G401.6 (cell line): Measurements from ENCODE around the gene KLRG1.
A peak's percentile ranks its signal among the peaks of the same experiment; 100 is the strongest.

Experiments used
- FAIRE-seq: peaks from 2 replicates; lab custom pipeline; 2012; peaks lifted over from hg19 to GRCh38; lab: Jason Lieb, UNC

The KLRG1 gene

DNA sequence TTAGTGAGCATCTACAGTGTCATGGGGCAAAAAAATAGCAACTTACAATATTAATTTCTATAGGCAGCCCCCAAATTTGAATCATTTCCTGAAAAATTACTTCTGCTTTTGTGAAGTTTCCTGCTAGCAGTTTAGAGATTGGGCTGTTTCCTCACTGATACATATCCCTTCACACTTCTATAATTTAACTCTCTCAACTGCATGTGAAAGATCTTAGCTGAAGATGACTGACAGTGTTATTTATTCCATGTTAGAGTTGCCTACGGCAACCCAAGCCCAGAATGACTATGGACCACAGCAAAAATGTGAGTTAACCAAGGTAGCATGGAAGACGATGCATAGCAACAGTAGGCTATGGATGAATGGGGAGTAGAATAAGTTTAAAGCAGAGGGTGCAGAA lies at the start of gene KLRG1:
KLRG1 (plus strand) TSS at position 134 of the 400 bp plus-strand sequence; CDS start at position 224, 90 bp downstream.
- no peak for FAIRE-seq

DNA sequence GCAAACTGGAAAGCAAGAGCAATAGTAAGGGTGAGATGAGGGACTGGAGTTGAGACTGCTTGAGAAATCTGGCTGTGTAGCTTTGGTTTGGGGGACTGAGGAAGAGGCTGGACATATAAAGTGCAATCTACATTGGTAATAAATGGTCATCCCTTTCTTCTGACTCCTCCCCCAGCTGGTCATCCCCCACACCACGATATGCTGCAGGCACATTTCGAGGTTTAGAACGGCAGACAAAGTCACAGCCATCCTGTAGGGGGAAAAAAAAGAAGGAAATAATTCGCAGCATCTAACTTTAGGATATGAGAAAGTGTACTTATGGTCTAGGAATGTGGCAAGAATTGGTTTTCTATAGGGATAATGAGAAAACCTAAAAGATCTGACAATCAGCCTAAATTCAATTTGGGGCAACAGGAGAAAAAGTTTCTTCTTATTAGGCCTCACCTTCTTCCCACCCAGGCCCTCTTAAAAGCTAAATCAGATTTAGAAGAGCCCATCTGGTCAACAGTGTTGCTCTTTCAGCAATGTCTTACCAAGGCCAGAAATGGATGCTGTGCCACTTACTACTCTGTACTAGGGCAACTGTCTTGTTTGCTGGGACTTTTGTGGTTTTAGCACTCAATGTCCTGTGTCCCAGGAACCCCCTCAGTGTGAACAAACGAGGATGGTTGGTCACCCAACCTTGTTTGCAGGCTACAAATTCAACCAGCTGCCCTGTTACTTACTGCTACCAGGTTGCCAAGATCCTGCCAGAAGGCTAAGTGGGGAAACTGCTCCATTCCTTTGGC lies 47.5 kb upstream of the KLRG1 start:
- FAIRE-seq, result no peak

DNA sequence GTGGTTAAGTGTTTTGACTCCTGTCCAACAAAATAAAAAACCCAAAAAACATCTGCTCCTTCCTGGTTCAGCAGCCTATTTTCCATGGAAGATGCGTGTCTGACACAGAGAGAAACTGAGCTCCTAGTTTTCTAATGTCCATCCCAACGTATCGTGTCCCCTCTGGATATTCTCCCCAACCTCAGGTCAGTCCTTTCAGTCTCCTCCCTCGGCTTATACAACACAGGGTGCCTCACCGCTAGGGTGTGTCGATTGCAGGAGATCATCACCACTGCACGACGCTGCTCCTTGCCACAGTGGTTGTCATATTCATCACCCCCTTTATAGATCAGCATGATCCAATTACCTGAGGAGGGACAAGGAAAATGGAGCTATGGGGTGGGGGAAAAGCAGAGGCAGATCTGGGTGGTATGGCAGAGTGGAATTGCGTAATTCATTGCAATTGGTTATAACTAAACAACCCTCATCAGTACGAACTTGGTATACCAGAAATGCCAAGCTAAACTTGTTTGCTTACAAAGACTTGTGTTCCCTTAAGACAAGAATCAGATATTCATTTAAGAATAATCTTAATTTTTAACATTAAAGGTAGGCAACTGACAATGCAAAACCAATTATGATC lies 45.7 kb upstream of the KLRG1 start:
- no peak for FAIRE-seq

DNA sequence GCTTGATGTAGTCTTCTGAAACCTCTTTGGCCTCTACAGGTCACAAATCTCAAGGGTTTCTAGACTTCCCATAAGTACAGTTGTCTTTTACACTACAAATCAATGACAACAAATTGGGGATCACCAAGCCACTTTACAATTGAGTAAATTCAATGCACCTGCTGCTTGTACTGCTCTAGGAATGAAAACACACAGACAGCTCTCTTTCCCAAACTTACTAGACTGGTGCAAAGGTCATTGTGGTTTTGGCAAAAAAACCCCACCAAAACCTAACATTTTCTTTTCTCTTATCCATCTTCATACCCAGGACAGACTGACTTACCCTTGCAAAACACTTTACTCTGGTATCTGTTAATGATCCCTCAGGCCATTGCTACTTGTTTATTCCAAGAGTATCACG lies 42.6 kb upstream of the KLRG1 start:
- FAIRE-seq, result no peak

DNA sequence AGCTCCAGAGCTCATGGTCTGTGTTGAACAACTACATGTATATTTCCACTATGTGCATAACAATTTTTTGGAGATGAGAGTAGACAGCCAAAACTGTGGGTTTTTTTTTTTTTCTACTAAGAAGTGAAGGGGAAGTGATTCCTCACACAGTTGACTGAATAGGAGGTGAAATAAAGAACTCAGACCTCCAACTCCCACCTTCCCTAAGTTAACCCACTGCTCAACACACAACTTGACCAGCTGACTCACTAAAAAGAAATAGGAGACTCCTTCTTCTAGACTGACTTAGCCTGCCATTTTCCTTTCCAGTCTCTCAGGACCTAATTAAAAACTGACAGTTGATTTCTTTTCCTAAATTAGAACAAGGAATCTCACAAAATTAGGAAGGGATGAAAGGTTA lies 41.6 kb upstream of the KLRG1 start:
- FAIRE-seq, result no peak

DNA sequence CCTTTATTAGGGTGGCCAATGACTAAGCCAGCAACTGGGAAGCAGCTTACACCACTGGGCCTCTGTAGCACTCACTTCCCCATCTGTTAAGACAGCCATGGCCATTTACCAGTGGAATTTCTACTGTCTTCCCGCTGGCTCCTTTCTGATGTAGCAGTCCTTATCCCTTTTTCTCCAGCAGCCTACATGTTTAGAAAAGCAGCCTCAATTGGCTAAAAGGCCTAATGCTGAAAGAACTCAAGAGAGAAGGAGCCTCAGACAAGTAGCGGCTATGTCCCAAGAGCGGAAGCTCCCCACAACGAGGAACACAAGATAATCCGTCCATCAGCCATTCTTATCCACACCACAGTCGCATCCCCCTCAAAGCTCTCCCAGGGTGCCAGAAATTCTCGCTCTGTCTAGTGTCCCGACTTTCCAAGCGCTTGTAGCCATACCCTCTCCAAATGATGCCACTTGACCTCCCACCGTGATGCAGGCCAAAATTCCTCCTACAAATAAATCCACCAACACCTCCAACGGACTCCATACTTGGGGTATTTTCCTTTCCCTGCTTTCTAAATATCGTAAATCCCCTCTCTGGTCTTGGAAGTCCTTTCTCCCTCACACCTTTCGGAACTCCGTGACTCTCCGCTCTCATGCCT lies 40.5 kb upstream of the KLRG1 start:
- no peak for FAIRE-seq

DNA sequence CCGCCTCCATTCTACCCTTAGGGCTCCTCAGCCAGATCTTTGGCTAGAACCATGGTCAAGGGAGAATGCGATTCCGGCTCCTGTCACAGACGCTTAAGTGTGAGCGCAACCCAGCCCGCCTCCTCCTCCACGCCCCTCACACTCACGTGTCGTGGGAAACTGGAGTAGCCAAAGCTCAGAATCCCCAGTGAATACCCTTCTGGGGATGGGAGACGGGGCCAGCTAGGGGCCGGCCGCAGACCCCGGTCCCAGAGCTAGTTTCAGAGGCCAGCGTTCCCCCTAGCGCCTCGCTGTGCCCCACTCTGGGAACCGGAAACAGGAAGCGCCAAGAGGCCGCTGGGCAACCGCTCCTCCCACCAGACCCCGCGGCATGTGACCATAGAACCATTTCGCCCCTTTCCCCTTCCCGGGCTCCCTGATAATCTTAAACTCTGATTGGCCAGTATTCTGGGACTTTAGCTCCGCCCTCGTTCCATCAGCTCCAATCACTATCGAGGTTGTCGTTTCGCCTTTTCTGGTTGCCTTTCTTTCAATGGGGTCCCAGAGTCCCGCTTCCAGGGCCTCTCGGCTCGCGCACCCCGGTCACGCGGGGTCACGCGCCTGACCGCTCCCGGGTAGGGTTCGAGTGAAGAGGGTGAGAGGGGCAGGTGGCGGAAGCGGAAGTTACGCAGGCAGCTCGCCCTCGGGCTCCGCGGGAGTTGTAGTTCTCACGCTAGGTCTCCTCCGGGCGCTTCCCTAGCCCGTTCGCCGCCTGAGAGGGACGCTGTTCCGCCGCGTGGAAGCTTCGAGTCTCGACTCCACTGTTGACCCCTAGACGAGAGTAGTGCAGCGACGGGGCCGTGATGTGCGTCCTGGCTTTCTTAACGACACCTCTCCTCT lies 39.8 kb upstream of the KLRG1 start, which contains the start of gene M6PR:
M6PR (minus strand) TSS at position 304 of the 879 bp plus-strand sequence. CDS start 3,241 bp downstream, outside the sequence.
- peak; percentile 99 for FAIRE-seq

DNA sequence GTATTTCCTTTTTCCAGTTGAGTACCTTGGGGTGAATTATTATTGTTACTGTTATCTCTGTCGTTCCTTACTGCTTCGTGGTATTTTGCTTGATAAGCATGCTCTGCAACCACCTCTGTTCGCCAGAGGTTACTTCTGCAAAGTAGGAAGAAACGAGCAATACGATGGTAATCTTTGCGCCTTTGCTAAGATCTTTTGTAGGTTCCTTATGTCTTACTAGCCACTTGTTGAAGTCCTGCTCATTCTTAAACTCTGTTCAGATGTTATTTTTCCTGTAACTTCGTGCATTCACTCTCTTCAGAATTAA lies 39.2 kb upstream of the KLRG1 start:
- FAIRE-seq, result no peak

DNA sequence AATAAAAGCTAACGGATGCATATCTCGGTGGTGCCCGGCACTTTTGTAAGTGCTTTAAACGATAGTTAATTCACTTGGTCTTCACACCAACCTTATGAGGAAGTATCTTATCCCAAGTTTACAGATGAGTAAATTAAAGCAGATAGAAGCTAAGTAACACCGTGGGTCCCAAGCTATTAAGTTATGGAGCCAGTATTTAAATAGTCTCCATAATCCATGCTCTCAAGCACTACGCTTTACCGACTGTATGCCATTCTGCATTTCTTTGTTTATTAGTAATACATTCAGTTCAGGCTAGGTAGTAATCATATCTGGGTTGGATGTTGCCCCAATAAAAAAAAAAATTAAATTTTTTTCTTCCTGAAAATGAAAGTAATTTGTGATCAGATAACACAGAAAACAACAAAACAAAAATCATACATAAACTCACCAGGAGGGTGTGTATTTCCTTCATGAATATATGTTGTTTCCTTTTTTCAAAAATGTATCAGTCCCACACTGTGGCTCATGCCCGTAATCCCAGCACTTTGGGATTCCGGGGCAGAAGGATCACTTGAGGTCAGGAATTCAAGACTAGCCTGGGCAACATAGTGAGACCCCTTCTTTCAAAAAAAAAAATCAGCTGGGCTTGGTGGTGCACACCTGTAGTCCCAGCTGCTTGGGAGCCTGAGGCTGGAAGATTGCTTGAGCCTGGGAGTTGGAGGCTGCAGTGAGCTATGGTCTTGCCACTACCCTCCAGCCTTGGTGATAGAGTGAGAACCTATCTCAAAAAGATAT lies 38.5 kb upstream of the KLRG1 start:
- no peak for FAIRE-seq

DNA sequence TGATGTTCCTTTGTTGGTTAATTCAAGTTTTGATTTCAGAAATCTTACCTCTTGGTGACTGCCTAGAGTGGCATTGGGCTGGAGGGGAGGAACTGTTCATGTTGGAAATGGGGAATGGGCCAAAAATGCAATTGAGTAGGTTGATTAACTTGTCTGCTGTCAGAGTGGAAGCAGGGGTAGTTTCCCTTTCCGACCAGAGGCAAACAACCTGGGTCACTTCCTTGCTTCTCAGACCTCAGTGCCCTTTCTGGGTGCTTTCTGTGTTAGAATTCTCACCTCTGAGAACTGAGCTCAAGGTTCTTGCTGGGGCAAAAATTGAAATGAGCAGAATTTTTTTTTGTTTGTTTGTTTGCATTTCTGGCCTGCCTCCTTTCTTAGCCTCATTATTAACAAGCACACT lies 37.6 kb upstream of the KLRG1 start:
- FAIRE-seq, result no peak

DNA sequence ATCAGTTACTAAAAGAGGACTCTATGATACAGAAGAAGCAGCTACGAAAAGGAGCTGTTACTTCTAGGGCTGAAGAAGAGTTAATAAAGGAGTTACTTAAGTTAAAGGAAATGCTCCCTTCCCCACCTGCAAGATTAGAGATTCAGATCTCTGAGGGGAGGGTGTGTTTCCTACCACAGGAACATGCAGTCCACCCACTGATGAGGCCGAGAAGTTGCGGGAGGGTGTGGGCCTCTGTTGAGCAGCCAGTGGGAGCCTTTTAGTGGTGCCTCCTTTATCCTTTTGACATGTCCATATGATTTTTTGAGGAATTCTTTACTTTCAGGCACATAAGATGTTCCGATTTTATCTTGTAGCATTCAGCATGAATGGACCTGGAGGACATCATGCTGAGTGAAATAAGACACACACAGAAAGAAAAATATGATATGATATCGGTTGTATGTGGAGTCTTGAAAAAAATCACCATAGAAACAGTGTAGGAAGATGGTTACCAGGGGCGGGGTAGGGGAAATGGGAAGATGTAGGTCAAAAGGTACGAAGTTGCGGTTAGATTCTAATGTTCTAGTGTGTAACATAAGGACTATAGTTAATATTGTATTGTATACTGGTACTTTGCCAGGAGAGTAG lies 35.5 kb upstream of the KLRG1 start:
- no peak for FAIRE-seq

DNA sequence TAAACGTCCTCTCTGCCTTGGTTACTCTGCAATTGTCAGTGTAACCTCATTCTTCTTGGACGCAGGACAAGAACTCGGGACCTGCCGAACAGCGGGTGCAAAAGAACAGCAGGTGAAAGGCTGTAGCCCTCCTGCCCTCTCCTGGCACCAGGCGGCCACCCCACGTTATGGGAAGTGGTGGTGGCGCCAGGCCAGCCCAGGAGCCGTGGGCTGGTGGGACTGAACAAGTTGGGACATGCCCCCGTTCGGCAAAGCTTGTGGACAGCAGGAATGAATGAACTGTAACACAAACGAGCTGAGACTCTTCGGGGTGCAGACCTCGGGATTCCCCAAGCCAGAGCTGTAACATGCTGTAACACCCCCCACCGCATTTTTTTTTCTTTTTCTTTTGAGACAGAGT lies 33.3 kb upstream of the KLRG1 start:
- no peak for FAIRE-seq

DNA sequence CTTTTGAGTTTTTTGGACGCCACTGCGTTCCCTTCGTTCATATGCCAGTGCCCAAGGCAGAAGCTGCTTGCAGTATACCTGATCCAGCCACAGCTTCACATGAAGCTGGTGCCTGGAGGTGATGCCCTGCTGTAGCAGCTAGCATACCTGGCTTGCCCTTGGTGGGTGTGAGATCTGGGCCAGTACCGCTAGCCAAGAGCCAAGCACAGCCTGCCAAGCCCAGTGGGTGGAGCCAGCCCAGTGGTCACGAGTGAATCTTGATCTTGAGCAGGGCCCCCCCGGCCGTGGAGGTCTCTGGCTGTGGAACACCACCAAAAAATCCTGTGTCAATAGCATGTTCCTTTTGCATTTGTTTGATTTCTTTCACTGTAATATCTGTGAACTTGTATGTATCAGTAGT lies 32.6 kb upstream of the KLRG1 start:
- FAIRE-seq, result no peak

DNA sequence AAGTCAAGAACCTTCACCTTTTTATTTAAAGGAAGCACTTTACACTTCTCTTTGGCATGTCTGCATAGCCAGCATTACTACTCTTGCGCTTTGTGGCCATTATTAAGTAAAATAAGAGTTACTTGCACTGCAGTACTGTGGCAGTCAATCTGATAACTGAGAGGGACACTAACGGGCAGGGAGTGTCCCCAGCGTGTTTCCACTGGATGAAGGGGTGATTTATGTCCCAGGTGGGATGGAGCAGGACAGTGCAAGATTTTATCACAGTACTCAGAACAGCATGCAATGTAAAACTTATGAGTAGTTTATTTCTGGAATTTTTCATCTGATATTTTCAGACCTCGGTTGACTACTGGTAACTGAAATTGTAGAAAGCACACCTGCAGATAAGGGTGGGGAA lies 31.8 kb upstream of the KLRG1 start:
- FAIRE-seq, result no peak

DNA sequence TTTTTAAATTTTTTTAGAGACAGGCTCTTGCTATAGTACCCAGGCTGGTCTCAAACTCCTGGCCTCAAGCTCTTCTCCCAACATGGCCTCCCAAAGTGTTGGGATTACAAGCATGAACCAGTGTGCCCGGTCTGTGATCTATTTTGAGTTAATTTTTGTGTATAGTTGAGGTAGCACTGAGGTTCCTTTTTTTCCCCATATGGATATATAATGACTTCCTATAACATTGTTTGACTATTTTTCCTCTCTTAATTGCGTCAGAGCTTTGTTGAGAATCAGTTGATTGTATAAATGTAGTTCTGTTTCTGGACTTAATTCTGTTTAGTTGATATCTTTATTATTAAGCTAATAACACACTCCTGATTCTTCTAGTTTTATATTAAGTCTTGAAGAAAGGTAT lies 31.3 kb upstream of the KLRG1 start:
- no peak for FAIRE-seq

DNA sequence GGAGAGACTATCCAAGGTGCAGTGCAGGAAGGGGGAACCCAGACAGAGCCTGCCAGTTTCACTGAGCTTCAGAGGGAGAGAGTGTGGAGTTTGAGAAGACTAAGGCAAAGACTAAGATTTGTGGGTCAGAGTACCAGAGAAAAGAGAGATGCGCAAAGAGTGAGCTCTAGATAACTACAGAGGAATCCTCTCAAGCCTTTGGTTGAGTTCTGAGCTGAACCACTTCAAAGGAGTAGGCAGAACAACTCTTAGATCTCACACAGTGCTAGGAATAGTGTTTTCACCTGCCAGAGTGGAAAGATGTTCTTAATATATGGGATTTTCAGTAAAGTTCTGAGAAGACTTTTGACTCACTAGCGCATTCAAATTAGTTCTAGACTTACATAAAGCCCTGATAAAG lies 29.2 kb upstream of the KLRG1 start:
- FAIRE-seq, result no peak

DNA sequence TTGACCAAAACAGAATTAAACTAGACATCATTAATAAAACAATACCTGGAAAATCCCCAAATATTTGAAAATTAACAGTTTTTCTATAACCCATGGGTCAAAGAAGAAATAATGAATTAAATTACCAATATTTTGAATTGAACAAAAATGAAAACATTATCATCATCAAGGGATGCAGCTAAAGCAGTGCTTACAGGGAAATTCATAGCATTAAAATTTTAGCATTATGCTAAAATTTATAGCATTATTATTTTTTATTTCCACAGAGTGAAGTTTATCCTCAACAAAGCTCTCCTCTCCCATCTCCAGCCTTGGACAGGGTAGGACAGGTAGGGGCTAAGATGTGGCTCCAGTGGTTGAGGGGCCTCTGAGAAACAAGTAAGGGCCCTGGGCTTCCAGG lies 20.6 kb upstream of the KLRG1 start:
- FAIRE-seq, result no peak

DNA sequence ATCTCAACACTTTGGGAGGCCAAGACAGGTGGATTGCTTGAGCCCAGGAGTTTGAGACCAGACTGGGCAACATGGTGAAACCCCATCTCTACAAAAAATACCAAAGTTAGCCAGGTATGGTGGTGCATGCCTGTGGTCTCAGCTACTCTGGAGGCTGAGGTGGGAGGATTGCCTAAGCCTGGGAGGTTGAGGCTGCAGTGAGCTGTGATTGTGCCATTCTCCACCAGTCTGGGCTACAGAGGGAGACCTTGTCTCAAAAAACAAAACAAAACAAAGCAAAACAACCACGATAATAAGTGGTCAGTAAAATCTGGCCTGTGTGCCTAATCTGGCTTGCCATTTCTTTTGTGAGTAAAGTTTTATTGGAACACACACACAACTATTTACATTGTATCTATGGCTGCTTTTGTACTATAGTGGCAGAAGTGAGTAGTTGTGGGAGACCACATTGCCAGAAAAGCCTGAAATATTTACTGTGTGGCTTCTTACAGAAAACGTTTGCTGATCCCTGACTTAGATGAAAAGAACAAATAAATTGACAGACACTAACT lies 19.4 kb upstream of the KLRG1 start:
- FAIRE-seq, result no peak

DNA sequence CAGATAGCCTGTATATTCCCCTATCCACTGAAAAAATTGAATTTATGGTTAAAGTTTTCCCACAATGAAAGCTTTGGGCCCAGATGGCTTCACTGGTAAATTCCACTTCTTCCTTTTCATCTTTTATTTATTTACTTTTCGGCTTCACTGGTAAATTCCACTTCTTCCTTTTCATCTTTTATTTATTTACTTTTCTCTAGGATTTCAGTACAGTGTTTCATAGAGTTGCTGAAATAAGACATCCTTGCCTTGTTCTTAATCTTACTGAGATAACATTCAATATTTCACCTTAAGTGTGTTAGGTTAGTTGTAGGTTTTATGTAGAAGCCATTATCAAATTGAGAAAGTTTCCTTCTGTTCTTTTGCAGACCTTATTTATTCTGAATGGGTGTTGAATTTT lies 18.9 kb upstream of the KLRG1 start:
- no peak for FAIRE-seq

DNA sequence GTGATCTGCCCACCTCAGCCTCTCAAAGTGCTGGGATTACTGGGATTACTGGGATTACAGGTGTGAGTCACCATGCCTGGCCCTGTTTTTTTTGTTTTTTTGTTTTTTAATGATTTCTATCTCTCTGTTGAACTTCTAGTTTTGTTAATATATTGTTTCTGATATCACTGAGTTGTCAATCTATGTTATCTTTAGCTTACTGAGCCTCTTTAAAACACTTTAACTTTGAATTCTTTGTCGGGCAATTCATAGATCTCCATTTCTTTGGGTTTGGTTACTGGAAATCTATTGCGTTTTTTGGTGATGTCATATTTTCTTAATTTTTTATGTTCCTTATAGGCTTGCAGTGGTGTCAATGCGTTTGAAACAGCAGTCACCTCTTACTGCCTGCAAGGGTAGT lies 9.2 kb upstream of the KLRG1 start:
- FAIRE-seq, result no peak

DNA sequence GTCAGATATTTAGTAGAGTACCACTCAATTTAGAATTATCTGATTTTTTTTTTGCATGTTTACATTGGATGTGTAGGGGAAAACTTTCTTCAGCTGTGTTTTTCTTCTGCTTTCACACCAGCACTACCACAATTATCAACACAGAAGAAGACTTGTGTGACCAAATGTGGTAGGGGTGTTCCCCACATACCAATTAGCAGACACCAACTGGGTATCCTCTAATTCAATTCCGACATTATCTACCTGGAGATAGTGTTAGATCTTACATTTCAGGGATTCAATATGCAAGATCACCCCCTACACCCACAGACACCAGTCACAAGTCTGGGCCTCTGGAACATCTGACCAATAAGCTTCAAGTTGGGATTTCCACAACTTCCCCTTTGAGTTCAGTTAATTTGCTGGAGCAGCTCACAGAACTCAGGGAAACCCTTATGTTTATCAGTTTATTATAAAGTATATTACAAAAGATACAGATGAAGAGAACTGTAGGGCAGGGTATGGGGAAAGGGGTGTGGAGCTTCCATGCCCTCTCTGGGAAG lies 4.1 kb upstream of the KLRG1 start:
- no peak for FAIRE-seq
